Measurements from ENCODE around the gene CD99. TPM values are rescaled to one million over a fixed set of nuclear protein-coding genes. Genes with fewer than 3 reads are reported as not detected.
A peak's percentile ranks its signal among the peaks of the same experiment; 100 is the strongest.
"Not testable (repeated sequence)": the region's sequence is repeated elsewhere in the genome, so short reads cannot be mapped to it uniquely, and the experiment has no call there.

The CD99 gene
- total and polyA plus RNA-seq, 9 donors: 158 to 382 (median 326) TPM

GRCh38 chrX:2670978-2671377, 20.1 kb upstream of the CD99 start:
- WGBS (ENCODE audit: insufficient coverage): no CpG with 5 or more reads among the region's 4 CpGs

GRCh38 chrX:2672084-2672483, 19.0 kb upstream of the CD99 start:
- no peaks in the 10 kb centered on the region for H3K27me3 ChIP-seq (ENCODE audit: control insufficient read depth, insufficient read depth, low read length)
- 97% methylated on average over 6 of the region's 6 CpGs for WGBS (ENCODE audit: insufficient coverage)
- H3K27ac ChIP-seq (ENCODE audit: low read length): no peak overlapping the region
- DNase-seq: no peak
- no peak overlapping the region for H3K4me3 ChIP-seq (ENCODE audit: low read length)
- H3K36me3 ChIP-seq (ENCODE audit: control insufficient read depth, insufficient read depth, low read length): no peaks in the 10 kb centered on the region
- peaks cover 3% of the 10 kb centered on the region for H3K9me3 ChIP-seq (replicated peaks; ENCODE audit: control insufficient read depth, low read depth, low read length)
- H3K4me1 ChIP-seq (ENCODE audit: control insufficient read depth, insufficient read depth, low read length): no peaks in the 10 kb centered on the region

More at GRCh38 chrX:2670978-2671377, 20.1 kb upstream of the CD99 start:
- Histone ChIP-seq H3K27me3 (ENCODE audit: control insufficient read depth, insufficient read depth, low read length) (no peaks in the 10 kb centered on the region), H3K27ac (ENCODE audit: low read length) (no peak overlapping the region), H3K4me3 (ENCODE audit: low read length) (no peak overlapping the region), H3K36me3 (ENCODE audit: control insufficient read depth, insufficient read depth, low read length) (no peaks in the 10 kb centered on the region), H3K4me1 (ENCODE audit: control insufficient read depth, insufficient read depth, low read length) (no peaks in the 10 kb centered on the region), H3K9me3 (replicated peaks; ENCODE audit: control insufficient read depth, low read depth, low read length) (peaks cover 3% of the 10 kb centered on the region)
- no peak for DNase-seq

- no peaks in the 10 kb centered on the region for H3K36me3 ChIP-seq (ENCODE audit: control insufficient read depth, insufficient read depth, low read length)
- WGBS (ENCODE audit: insufficient coverage): 90% methylated on average over 11 of the region's 12 CpGs
- H3K9me3 ChIP-seq (replicated peaks; ENCODE audit: control insufficient read depth, low read depth, low read length): peaks cover 3% of the 10 kb centered on the region
- no peaks in the 10 kb centered on the region for H3K27me3 ChIP-seq (ENCODE audit: control insufficient read depth, insufficient read depth, low read length)
- H3K4me3 ChIP-seq (ENCODE audit: low read length): no peak overlapping the region
- H3K27ac ChIP-seq (ENCODE audit: low read length): no peak overlapping the region
- H3K4me1 ChIP-seq (ENCODE audit: control insufficient read depth, insufficient read depth, low read length): peaks cover 2% of the 10 kb centered on the region
- DNase-seq: no peak
Observed at GRCh38 chrX:2673611-2674010, 17.5 kb upstream of the CD99 start.

GRCh38 chrX:2675657-2676200, 15.4 kb upstream of the CD99 start:
- not testable (repeated sequence) for H3K4me3 ChIP-seq (ENCODE audit: low read length); DNase-seq; H3K36me3 ChIP-seq (ENCODE audit: control insufficient read depth, insufficient read depth, low read length); H3K4me1 ChIP-seq (ENCODE audit: control insufficient read depth, insufficient read depth, low read length); H3K27ac ChIP-seq (ENCODE audit: low read length); H3K9me3 ChIP-seq (replicated peaks; ENCODE audit: control insufficient read depth, low read depth, low read length); H3K27me3 ChIP-seq (ENCODE audit: control insufficient read depth, insufficient read depth, low read length)
- 82% methylated on average over 6 of the region's 7 CpGs for WGBS (ENCODE audit: insufficient coverage)

- 83% methylated on average over 1 of the region's 7 CpGs for WGBS (ENCODE audit: insufficient coverage)
Observed at GRCh38 chrX:2676794-2677675, 14.1 kb upstream of the CD99 start.

GRCh38 chrX:2677764-2678163, 13.3 kb upstream of the CD99 start:
- Histone ChIP-seq H3K4me3 (ENCODE audit: low read length) (no peak overlapping the region), H3K27me3 (ENCODE audit: control insufficient read depth, insufficient read depth, low read length) (peaks cover 2% of the 10 kb centered on the region), H3K27ac (ENCODE audit: low read length) (no peak overlapping the region), H3K4me1 (ENCODE audit: control insufficient read depth, insufficient read depth, low read length) (peaks cover 2% of the 10 kb centered on the region), H3K36me3 (ENCODE audit: control insufficient read depth, insufficient read depth, low read length) (no peaks in the 10 kb centered on the region), H3K9me3 (replicated peaks; ENCODE audit: control insufficient read depth, low read depth, low read length) (peaks cover 3% of the 10 kb centered on the region)
- WGBS (ENCODE audit: insufficient coverage): 67% methylated on average over 9 of the region's 10 CpGs
- peak; percentile 78 for DNase-seq

More at GRCh38 chrX:2676794-2677675, 14.1 kb upstream of the CD99 start:
- no peak for DNase-seq
- Histone ChIP-seq H3K9me3 (replicated peaks; ENCODE audit: control insufficient read depth, low read depth, low read length) (peaks cover 3% of the 10 kb centered on the region), H3K27ac (ENCODE audit: low read length) (no peak overlapping the region), H3K4me3 (ENCODE audit: low read length) (no peak overlapping the region), H3K4me1 (ENCODE audit: control insufficient read depth, insufficient read depth, low read length) (peaks cover 2% of the 10 kb centered on the region), H3K36me3 (ENCODE audit: control insufficient read depth, insufficient read depth, low read length) (no peaks in the 10 kb centered on the region), H3K27me3 (ENCODE audit: control insufficient read depth, insufficient read depth, low read length) (peaks cover 2% of the 10 kb centered on the region)

GRCh38 chrX:2678583-2678982, 12.5 kb upstream of the CD99 start:
- Histone ChIP-seq H3K4me3 (ENCODE audit: low read length) (no peak overlapping the region), H3K4me1 (ENCODE audit: control insufficient read depth, insufficient read depth, low read length) (peaks cover 2% of the 10 kb centered on the region), H3K9me3 (replicated peaks; ENCODE audit: control insufficient read depth, low read depth, low read length) (no peaks in the 10 kb centered on the region), H3K36me3 (ENCODE audit: control insufficient read depth, insufficient read depth, low read length) (no peaks in the 10 kb centered on the region), H3K27me3 (ENCODE audit: control insufficient read depth, insufficient read depth, low read length) (peaks cover 2% of the 10 kb centered on the region), H3K27ac (ENCODE audit: low read length) (no peak overlapping the region)
- WGBS (ENCODE audit: insufficient coverage): no CpG with 5 or more reads among the region's 5 CpGs
- DNase-seq: no peak

- DNase-seq: no peak
- H3K36me3 ChIP-seq (ENCODE audit: control insufficient read depth, insufficient read depth, low read length): no peaks in the 10 kb centered on the region
- WGBS (ENCODE audit: insufficient coverage): 51% methylated on average over 5 of the region's 9 CpGs
- H3K27me3 ChIP-seq (ENCODE audit: control insufficient read depth, insufficient read depth, low read length): peaks cover 2% of the 10 kb centered on the region
- no peak overlapping the region for H3K27ac ChIP-seq (ENCODE audit: low read length)
- no peak overlapping the region for H3K4me3 ChIP-seq (ENCODE audit: low read length)
- peaks cover 2% of the 10 kb centered on the region for H3K4me1 ChIP-seq (ENCODE audit: control insufficient read depth, insufficient read depth, low read length)
- H3K9me3 ChIP-seq (replicated peaks; ENCODE audit: control insufficient read depth, low read depth, low read length): no peaks in the 10 kb centered on the region
Observed at GRCh38 chrX:2679534-2680485, 11.3 kb upstream of the CD99 start.

GRCh38 chrX:2680486-2681348, 10.4 kb upstream of the CD99 start:
- peaks cover 2% of the 10 kb centered on the region for H3K4me1 ChIP-seq (ENCODE audit: control insufficient read depth, insufficient read depth, low read length)
- H3K4me3 ChIP-seq (ENCODE audit: low read length): no peak overlapping the region
- 81% methylated on average over 6 of the region's 6 CpGs for WGBS (ENCODE audit: insufficient coverage)
- no peak overlapping the region for H3K27ac ChIP-seq (ENCODE audit: low read length)
- peaks cover 2% of the 10 kb centered on the region for H3K27me3 ChIP-seq (ENCODE audit: control insufficient read depth, insufficient read depth, low read length)
- H3K36me3 ChIP-seq (ENCODE audit: control insufficient read depth, insufficient read depth, low read length): no peaks in the 10 kb centered on the region
- DNase-seq: no peak
- no peaks in the 10 kb centered on the region for H3K9me3 ChIP-seq (replicated peaks; ENCODE audit: control insufficient read depth, low read depth, low read length)
